Activated CD4-positive, CD25-positive, alpha-beta regulatory T cell treated with anti-CD3 and anti-CD28 coated beads, Interleukin-2, amount 50 U/mL, for 16 hours (primary cell): ENCODE results near the gene UGT1A9.
"Not testable (repeated sequence)": the region's sequence is repeated elsewhere in the genome, so short reads cannot be mapped to it uniquely, and the experiment has no call there.

Source experiments
- DNase-seq: peaks from one replicate; pipeline ENCODE4 v3.0.0-alpha.2; 2020; ENCODE audit warnings: low read depth, low spot score

UGT1A9 gene

DNA sequence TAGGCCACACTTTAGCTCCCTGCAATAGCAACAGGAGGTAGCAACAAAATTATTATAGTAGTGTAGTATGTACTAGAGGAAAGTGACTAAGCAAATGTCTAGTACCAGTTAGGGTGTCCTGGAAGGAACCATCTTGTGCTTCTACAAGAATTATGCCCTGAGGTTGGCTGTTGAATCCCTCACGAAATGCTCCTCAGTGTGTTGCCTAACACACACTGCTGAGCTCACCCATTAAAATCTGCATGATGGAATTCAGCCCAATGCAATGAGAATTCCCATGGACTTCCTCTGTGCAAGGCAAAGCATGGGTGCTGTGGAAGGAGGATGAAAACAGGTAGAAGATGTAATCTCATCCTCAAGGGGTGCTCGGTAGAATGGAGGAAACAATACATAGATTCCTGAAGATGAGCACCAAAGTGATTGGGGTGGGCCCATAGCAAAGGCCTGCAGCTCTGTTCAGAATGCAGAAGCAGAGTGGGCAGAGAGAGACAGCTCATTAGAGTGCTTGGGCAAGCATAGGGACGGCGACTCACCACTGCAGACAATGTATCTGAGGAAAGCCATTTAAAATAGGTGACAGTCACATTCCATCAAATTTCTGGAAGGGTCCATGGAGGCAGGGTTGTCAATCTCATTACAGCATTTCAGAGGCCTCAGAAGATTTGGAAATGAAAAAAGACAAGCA, 8.8 kb downstream of the UGT1A9 start:
- no peak for DNase-seq

DNA sequence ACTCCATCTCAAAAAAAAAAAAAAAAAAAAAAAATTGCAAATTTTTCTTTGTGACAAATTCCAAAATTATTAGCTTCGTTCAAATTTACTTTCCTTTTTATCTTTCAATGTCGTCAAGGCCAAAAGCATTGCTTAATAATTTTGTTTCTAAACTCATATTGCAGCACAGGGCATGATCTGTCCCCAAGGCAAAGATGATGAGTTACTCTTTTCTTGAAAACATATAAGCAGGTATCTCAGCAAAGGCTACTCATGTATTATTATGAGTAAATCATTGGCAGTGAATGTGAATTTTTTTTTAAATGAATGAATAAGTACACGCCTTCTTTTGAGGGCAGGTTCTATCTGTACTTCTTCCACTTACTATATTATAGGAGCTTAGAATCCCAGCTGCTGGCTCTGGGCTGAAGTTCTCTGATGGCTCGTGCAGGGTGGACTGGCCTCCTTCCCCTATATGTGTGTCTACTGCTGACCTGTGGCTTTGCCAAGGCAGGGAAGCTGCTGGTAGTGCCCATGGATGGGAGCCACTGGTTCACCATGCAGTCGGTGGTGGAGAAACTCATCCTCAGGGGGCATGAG, 9.9 kb downstream of the UGT1A9 start, which contains the start of gene UGT1A7:
Gene UGT1A7, plus strand, starts transcription at position 381 of the 579 bp plus-strand sequence. Its CDS starts 37 bp downstream, at position 418.
- no peak for DNase-seq

DNA sequence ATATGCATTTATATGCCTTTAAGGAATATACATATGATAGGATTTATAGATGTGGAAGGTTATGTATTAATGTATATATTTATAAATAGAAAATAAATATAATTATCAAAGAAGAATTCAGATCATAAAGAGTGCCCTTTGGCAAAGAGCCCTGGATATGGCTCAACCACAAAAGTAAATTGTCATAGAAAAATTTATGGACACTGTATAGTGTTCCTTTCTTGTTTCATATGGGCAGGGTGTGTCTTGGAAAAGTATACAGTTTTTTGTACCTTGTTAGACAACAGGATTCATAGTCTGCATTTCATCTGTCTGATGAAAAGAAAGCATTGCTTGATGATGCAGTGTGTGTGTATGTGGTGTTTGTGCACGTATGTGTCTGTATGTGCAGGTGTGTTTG, 12.9 kb downstream of the UGT1A9 start:
- no peak for DNase-seq

DNA sequence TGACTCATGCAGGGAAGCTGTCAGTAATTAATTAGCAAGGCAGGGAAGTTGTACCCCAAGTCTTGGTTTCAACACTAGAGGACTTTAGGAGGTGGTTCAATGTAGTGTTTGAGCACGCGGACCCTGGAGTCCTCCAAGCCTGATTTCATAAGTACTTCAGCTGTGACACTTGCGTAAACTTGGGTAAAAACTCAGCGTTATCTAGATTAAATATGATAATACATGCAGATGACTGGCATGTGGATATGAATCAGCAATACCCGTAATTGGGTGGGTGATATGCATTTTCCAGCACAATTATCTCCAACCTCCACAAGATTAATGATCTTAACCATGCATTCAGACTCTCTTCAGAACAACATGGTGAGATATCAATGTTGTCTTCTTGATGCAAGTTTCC, 15.2 kb downstream of the UGT1A9 start:
- no peak for DNase-seq

DNA sequence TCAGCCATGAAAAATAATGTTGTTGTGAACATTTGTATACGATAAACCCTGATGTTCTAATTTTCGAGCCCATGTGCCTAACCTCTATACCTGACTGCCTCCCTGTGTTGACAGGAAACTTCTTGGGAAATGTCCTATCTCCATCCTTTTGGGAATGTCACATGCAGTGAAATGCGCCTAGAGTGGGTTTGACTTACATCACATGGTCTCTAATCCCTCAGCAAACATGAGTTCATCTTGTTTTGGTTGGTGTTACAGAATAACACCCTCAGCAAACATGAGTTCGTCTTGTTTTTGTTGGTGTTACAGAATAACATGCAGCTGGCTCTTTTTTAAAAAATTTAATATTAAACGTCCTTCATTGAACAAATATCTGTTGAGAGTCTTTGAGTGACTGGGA, 16.6 kb downstream of the UGT1A9 start:
- no peak for DNase-seq

DNA sequence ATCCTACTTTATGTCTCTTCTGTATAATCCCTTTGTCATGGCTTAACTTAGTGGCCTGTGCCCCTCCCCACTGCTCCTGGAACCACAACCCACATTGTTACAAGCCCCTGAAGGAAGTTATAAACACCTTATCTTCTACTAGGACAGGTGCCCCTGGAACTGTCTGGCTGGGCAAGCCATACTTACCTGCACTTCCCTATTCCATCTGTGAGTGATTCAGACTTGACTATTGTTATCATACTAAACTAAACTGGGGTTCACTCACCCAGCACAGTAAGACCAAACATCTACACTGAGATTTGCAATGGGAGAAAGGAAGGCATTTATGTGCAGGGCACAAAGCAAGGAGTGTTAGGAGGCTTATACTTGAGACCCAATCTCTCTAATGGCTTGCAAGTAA, 17.3 kb downstream of the UGT1A9 start:
- DNase-seq, result no peak

DNA sequence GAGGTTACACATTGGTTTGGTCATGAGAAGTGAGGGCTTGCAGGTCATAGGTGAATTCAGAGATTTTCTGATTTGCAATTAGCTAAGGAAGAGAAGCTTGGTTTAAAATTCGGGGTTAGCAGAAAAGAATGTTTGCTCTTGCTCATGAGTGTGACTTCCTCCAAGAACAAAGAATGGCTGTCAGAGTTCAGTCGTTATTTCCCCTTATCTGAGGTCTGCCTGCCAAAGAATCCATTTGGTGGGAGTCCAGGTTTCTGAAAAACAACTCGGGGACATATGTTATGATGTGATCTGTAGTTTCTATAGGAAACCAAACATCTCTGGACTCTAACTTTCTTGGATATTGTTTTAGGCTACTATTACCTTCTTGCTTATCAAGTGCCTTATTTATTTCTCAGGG, 17.8 kb downstream of the UGT1A9 start:
- DNase-seq, result no peak

DNA sequence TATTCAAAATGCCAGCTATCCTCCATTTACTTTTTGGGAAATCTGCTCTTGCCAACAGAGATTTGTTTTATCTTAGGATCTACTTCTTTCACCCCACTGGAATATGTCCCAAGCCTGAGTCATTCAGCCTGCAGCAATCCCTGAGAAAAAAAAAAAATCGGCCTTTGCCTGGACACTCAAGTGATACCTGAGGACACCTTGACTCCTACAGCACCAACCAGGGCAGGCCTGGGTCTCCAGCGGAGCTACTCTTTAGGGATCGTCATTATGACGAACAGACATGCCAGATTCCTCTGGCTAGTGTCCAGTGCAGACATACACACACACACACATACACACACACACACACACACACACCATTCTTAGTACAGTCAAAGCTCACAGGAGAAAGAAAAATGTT, 18.7 kb downstream of the UGT1A9 start:
- no peak for DNase-seq

DNA sequence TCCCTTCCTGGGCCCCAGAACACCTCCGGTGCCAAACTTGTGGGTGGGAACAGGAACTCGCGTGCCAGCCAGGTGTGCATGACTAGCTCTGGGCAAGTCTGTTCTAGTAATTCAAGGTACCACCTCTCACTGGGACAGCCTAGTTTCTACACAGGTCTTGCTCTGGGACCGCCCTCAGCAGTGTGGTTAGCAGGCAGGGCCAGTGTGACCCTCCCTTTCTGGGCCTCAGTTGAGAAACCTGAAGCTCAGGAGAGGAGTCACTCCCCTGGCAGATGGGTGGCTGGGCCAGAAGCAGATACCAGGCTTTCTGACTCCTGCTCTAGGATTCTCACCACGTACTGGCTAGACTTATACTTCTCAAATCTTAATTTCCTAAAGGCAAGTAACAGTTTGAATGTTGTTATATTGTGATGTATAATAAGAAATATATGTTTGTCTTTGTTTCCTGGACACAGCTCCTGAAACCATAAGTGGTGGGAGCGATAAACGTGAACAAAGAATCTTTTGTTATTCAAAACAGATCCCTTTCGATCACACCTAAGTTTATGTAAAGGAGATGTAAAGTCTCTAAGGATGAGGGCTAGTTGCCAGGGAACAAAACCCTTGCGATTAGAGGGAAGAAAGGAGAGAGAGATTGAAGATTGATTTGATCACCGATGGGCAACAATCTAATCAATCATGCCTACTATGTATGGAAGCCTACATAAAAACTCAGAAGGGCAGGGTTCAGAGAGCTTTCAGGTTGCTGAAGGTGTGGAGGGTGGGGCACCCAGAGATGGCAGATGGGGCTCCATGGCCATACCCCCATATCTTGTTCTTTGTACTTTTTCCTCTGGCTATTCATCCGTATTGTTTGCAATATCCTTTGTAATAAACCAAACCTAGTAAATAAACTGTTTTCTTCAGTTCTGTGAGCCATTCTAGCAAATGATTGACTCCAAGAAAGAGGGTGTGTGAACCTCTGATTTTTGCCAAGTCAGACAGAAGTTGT, 20.0 kb downstream of the UGT1A9 start:
- DNase-seq, result no peak

DNA sequence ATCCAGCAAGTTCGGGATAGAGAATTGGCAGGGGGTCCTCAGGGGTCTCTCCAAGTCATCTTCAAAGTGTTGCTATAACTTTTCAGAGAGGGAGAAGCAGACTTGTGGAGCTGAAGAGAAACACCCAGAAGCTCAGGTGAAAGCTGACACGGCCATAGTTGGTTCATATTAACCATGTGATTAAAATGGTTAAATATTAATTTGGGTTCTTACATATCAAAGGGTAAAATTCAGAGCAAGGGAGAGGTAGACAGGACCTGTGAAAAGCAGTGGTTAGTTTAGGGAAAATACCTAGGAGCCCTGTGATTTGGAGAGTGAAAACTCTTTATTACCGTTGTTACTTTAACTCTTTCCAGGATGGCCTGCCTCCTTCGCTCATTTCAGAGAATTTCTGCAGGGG, 20.9 kb downstream of the UGT1A9 start, which contains the start of gene UGT1A6:
Gene UGT1A6, plus strand, starts transcription at position 243 of the 400 bp plus-strand sequence. Its CDS starts 115 bp downstream, at position 358.
- no peak for DNase-seq

DNA sequence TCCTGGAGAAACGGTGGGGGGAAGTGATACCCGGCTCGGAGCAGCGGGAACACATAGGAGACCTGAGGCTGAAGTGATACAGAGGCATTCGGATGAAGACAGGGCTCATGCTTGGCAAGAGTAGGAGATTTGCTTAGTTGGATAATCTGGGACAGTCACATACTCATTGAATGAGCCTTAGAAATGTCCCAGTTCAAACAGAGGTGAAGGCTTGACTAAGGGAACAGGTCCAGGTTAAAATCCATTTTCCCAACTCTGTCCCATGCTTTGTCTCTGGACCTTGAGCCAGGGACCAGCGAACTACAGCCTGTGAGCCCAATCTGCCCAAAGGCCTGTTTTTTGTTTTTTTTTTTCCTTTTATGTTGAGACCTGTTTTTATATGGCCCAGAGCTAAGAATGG, 22.3 kb downstream of the UGT1A9 start:
- DNase-seq, result no peak

DNA sequence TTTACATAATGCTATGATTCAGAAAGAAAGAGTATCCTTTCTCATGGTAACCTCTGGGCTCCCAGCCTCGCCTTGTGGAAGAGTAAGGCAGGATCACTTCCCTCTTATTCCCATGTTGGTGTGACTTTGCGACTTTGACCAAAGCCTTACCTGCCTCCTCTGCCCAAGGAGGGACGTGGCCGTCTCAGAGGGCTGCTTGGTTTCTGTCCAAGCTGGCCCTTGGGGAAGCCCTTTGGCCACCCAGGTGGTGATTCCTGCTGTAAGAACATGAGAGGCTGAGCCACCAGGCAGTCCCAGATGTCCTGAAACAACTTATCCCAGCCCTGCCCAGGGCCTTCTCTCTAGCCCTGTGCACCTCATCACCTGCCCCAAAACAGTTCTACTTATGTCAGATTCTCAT, 27.0 kb downstream of the UGT1A9 start:
- DNase-seq, result no peak

DNA sequence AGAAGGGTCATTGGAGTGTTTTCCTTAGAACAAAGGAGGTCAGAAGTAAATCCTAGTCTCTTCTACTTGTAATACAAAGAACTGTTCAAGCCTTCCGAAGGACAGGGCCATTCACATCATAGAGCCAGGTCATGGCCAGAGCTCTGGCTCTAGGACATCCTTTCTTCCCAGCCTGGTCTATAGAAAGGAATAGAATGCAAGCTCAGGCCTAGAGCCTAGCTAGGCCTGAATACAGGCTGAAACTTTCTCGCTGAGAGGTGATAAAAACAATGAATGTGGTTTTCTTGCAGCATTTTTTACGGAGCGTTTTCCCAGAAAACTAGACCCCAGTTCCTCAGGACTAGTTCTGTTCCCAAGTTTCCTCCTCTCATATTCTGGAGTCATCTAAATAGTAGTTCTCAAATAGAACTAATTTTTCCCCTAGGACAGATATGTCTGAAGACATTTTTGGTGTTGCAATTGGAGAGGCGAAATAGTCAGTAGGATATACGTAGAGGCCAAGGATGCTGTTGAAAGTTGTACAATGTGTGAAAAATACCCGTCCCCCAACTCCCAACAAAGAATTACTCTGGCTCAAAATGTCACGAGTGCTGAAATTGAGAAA, 27.8 kb downstream of the UGT1A9 start:
- no peak for DNase-seq

DNA sequence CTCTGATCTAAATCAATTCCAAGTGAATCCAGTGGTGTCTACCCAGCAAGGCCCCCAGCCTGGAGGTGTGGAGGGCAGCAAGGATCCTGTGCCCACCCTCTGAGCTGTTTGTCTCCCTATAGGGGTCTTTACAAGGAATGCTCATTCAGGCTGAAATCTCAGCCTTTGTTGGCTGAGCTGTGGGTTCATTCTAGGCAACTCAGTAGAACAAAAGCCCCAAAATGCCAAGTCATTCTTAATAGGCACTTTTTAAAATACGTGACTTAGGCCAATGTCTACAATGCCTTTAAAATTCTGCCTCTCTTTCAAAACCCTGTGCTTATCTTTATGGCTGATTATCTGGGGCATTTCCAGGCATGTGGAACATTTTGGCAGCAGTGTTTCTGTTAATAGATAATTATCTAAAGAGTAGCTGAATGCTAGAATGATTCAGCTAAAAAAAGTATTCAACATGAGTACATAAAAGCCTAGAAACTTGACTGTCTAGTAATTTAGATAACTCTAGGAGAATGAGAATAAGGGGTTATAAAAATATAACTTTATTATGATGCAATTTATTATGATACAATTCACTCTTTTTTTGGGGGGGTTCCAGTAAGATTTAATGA, 28.4 kb downstream of the UGT1A9 start:
- no peak for DNase-seq

DNA sequence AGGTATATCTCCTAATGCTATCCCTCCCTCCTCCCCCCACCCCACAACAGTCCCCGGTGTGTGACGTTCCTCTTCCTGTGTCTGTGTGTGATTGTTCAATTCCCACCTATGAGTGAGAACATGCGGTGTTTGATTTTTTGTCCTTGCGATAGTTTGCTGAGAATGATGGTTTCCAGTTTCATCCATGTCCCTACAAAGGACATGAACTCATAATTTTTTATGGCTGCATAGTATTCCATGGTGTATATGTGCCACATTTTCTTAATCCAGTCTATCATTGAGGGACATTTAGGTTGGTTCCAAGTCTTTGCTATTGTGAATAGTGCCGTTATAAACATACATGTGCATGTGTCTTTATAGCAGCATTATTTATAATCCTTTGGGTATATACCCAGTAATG, 29.1 kb downstream of the UGT1A9 start:
- DNase-seq, result not testable (repeated sequence)

DNA sequence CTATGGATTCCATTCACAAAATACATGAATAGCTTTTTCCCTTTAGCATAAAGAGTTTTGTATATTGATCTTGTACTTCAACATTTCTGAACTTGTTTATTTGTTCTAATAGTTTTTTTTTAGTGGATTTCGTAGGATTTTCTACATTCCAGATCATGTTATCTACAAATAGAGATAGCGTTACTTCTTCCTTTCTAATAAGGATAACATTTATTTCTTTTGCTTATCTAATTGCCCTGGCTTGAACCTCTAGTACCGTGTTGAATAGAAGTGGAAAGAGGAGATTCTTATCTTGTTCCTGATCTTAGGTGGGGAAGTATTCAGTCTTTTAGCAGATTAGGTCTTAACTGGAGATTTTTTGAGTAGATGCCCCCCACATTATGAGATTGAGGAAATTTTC, 30.5 kb downstream of the UGT1A9 start:
- no peak for DNase-seq

DNA sequence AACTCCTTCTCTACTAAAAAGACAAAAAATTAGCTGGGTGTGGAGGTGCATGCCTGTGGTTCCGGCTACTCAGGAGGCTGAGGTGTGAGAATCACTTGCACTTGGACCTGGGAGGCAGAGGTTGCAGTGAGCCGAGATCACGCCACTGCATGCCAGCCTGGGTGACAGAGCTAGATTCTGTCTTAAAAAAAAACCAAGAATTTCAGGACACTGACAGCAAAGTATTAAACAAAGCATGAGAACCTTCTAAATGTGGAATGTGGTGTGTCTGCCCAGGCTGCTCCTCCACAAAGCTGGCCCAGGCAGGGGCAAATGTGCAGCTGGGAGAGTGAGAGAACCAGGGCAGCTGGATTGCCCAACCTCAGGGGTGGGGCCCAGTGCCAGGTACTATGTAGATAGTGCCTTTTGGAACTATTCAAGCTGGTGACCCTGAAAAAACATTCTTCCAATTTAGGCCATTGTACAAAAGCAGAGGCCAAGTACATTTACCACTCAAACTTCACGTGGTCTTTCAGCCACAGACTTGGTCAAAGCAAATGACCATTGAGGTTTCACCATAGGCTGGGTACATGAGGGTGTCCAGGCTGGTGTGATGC, 34.3 kb downstream of the UGT1A9 start:
- DNase-seq, result no peak

DNA sequence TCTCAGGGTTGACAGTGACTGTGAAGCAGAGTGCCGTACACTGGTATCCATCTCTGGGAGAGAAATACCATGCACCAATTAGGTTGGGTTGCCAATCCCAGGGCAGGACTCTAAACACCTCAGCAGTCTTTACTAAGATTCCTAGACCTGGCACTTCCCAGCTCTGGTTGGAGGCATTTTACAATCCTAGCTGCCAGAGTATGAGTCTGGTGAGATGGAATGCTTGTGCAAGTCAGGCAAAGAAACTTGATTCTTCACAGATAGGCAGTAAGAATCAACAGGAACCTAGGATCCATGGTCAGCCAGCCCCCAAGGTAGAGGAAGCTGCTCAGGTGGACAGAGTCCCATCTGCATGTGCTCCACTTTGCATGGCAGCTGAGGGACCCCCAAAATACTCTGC, 35.0 kb downstream of the UGT1A9 start:
- no peak for DNase-seq

DNA sequence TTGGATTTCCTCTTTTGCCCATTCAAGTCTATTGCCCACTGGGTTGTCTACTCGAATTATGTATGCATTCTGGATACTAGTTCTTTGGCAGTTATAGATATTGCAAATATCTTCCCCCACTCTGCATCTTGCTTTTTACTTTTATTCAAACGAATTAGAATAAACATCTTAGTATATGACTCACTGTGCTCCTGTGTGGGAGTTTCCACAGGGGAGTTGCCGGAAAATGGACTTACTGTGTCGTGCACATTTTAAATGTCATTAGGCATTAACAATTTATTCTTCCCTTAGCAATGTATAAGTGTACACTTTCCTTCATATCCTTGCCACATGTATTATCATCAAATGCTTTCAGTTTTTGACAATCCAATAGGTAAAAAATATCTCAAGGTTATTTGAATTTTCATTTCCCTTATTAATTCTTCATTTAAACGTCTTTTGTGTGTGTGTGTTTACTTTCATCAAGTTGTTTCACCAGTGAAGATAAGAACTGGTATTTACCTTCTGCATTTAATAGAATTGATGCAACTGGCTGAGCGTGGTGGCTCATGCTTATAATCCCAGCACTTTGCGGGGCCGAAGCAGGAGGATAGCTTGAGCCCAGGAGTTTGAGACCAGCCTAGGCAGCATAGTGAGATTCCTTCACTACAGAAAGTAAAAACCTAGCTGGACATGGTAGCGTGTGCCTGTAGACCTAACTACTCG, 36.4 kb downstream of the UGT1A9 start:
- no peak for DNase-seq

DNA sequence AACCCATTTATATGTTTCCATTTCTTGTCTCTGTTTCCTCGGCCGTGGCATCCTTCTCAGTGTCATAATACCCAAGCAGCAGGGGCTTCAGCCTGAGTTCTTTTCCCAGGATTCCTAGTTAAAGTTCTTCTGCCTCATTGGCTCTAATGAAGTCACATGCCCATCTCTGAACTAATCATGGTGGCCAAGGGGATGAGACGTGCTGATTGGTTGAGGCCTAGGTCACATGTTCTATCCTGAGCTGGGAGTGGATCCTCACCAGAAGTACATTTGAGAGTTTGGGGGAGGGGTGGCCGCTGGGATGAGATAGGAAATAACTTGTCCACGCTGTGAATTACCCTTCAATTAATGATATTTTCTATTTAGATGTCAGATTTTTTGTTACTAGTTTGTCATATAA, 37.2 kb downstream of the UGT1A9 start:
- no peak for DNase-seq
